HEK293 (cell line): ENCODE data around the gene NCL.

ENCODE experiments used
- CTCF ChIA-PET: fragments of 350-600 bp; formaldehyde crosslinking; extraction: SDS; loops from one replicate; lab custom pipeline; 2021; ENCODE audit warnings: antibody characterized with exemption; lab: Yijun Ruan, JAX
- POLR2A ChIA-PET: fragments of 300-600 bp; formaldehyde crosslinking; extraction: SDS; loops from one replicate; lab custom pipeline; 2020; ENCODE audit warnings: antibody characterized with exemption, inconsistent platforms; lab: Yijun Ruan, JAX
- H3K27ac ChIP-seq: fragments of 200-500 bp; sonication (Bioruptor generic); 2 replicates; pipeline ENCODE4 v1.5.1; 2014; ENCODE audit warnings: low read depth, low read length, control low read depth, inconsistent platforms; ENCODE audit errors: extremely low read depth
- H3K36me3 ChIP-seq, 2 experiments: fragments of 200-500 bp in 1 of 2; sonication (Bioruptor generic) in 1 of 2; 1 replicate in 1 of 2; 2 replicates in 1 of 2; pipeline ENCODE4 v1.5.1; 2014 to 2017; ENCODE audit warnings: inconsistent platforms in 2 of 2, low read length in 2 of 2; ENCODE audit not compliant: control insufficient read depth in 2 of 2, insufficient read depth in 1 of 2
- H3K4me1 ChIP-seq: fragments of 200-500 bp; sonication (Bioruptor generic); 2 replicates; pipeline ENCODE4 v1.5.1; 2014; ENCODE audit warnings: mild to moderate bottlenecking, low read length, inconsistent platforms; ENCODE audit not compliant: control insufficient read depth, insufficient read depth
- H3K4me3 ChIP-seq: 2 replicates; pipeline ENCODE4 v1.5.1; 2011; ENCODE audit warnings: low read depth, mild to moderate bottlenecking, control low read depth, low read length, moderate library complexity
- H3K9me3 ChIP-seq: fragments of 200-500 bp; sonication (Bioruptor generic); 2 replicates; pipeline ENCODE4 v1.5.1; 2014; ENCODE audit warnings: low read depth, low read length, inconsistent platforms; ENCODE audit not compliant: control insufficient read depth, insufficient read depth
- BCL11A ChIP-seq: fragments of 450-650 bp; formaldehyde crosslinking; IDR thresholded peaks from 2 replicates; pipeline ENCODE4 v1.5.1; 2016; ENCODE audit warnings: low read depth, missing biosample characterization, missing genetic modification characterization
- GLI4 ChIP-seq: fragments of 450-650 bp; formaldehyde crosslinking; IDR thresholded peaks from 2 replicates; pipeline ENCODE4 v1.5.1; 2016; ENCODE audit warnings: missing biosample characterization, missing genetic modification characterization
- KLF16 ChIP-seq: fragments of 450-650 bp; formaldehyde crosslinking; IDR thresholded peaks from 2 replicates; pipeline ENCODE4 v1.5.1; 2017; ENCODE audit warnings: missing biosample characterization, missing genetic modification characterization
- PRDM4 ChIP-seq: fragments of 450-650 bp; formaldehyde crosslinking; IDR thresholded peaks from 2 replicates; pipeline ENCODE4 v1.5.1; 2017; ENCODE audit warnings: missing biosample characterization, missing genetic modification characterization
- REPIN1 ChIP-seq: fragments of 450-650 bp; formaldehyde crosslinking; IDR thresholded peaks from 2 replicates; pipeline ENCODE4 v1.5.1; 2017; ENCODE audit warnings: missing biosample characterization, missing genetic modification characterization, low read depth
- ZBTB20 ChIP-seq: fragments of 450-650 bp; formaldehyde crosslinking; IDR thresholded peaks from 2 replicates; pipeline ENCODE4 v1.5.1; 2016; ENCODE audit warnings: missing biosample characterization, missing genetic modification characterization
- ZBTB44 ChIP-seq: fragments of 450-650 bp; IDR thresholded peaks from 2 replicates; pipeline ENCODE4 v1.5.1; 2018; ENCODE audit warnings: missing biosample characterization, mild to moderate bottlenecking, missing genetic modification characterization
- ZBTB8A ChIP-seq: fragments of 450-650 bp; formaldehyde crosslinking; IDR thresholded peaks from 2 replicates; pipeline ENCODE4 v1.5.1; 2016; ENCODE audit warnings: missing biosample characterization, missing genetic modification characterization
- ZFP37 ChIP-seq: fragments of 450-650 bp; formaldehyde crosslinking; IDR thresholded peaks from 2 replicates; pipeline ENCODE4 v1.5.1; 2016; ENCODE audit warnings: missing biosample characterization, missing genetic modification characterization
- ZFP41 ChIP-seq: fragments of 450-650 bp; formaldehyde crosslinking; IDR thresholded peaks from 2 replicates; pipeline ENCODE4 v1.5.1; 2016; ENCODE audit warnings: missing biosample characterization, missing genetic modification characterization, borderline replicate concordance
- ZNF138 ChIP-seq: fragments of 450-650 bp; formaldehyde crosslinking; IDR thresholded peaks from 2 replicates; pipeline ENCODE4 v1.5.1; 2016; ENCODE audit warnings: missing biosample characterization, missing genetic modification characterization, borderline replicate concordance
- ZNF140 ChIP-seq: fragments of 450-650 bp; formaldehyde crosslinking; IDR thresholded peaks from 2 replicates; pipeline ENCODE4 v1.5.1; 2016; ENCODE audit warnings: missing biosample characterization, missing genetic modification characterization
- ZNF16 ChIP-seq: fragments of 450-650 bp; formaldehyde crosslinking; IDR thresholded peaks from 2 replicates; pipeline ENCODE4 v1.5.1; 2016; ENCODE audit warnings: low read depth, missing biosample characterization, missing genetic modification characterization
- ZNF19 ChIP-seq: fragments of 450-650 bp; formaldehyde crosslinking; IDR thresholded peaks from 2 replicates; pipeline ENCODE4; 2016; ENCODE audit warnings: missing biosample characterization, missing genetic modification characterization, low read depth
- ZNF211 ChIP-seq: fragments of 450-650 bp; formaldehyde crosslinking; IDR thresholded peaks from 2 replicates; pipeline ENCODE4 v1.5.1; 2016; ENCODE audit warnings: low read depth, missing biosample characterization, missing genetic modification characterization
- ZNF335 ChIP-seq: fragments of 450-650 bp; formaldehyde crosslinking; conservative IDR thresholded peaks from 2 replicates; pipeline ENCODE4 v1.5.1; 2016; ENCODE audit warnings: missing biosample characterization, missing genetic modification characterization
- ZNF585B ChIP-seq: fragments of 450-650 bp; formaldehyde crosslinking; IDR thresholded peaks from 2 replicates; pipeline ENCODE4 v1.5.1; 2016; ENCODE audit warnings: missing biosample characterization, missing genetic modification characterization
- ZNF610 ChIP-seq: fragments of 450-650 bp; formaldehyde crosslinking; IDR thresholded peaks from 2 replicates; pipeline ENCODE4 v1.5.1; 2016; ENCODE audit warnings: missing biosample characterization, missing genetic modification characterization, borderline replicate concordance
- ZNF792 ChIP-seq: fragments of 450-650 bp; formaldehyde crosslinking; IDR thresholded peaks from 2 replicates; pipeline ENCODE4 v1.5.1; 2016; ENCODE audit warnings: missing biosample characterization, missing genetic modification characterization
- ZNF843 ChIP-seq: fragments of 450-650 bp; formaldehyde crosslinking; IDR thresholded peaks from 2 replicates; pipeline ENCODE4 v1.5.1; 2016; ENCODE audit warnings: missing biosample characterization, missing genetic modification characterization
- ZSCAN16 ChIP-seq: fragments of 450-650 bp; formaldehyde crosslinking; IDR thresholded peaks from 2 replicates; pipeline ENCODE4 v1.5.1; 2016; ENCODE audit warnings: missing biosample characterization, missing genetic modification characterization
- TF ChIP-seq, protein P1 (sequence below): fragments of 450-650 bp; formaldehyde crosslinking; IDR thresholded peaks from 2 replicates; pipeline ENCODE4 v1.5.1; 2016; ENCODE audit warnings: missing biosample characterization, missing genetic modification characterization
- TF ChIP-seq, protein P2 (sequence below): fragments of 450-650 bp; formaldehyde crosslinking; IDR thresholded peaks from 2 replicates; pipeline ENCODE4 v1.5.1; 2016; ENCODE audit warnings: missing biosample characterization, missing genetic modification characterization
- TF ChIP-seq, protein P3 (sequence below): fragments of 450-650 bp; formaldehyde crosslinking; conservative IDR thresholded peaks from 2 replicates; pipeline ENCODE4 v1.5.1; 2016; ENCODE audit warnings: low read depth, missing biosample characterization, missing genetic modification characterization
- TF ChIP-seq, protein P4 (sequence below): fragments of 450-650 bp; formaldehyde crosslinking; IDR thresholded peaks from 2 replicates; pipeline ENCODE4 v1.5.1; 2017; ENCODE audit warnings: missing biosample characterization, missing genetic modification characterization

The NCL gene

GRCh38 chr2:231464576-231465540 lies 574 bp upstream of the NCL start:
- Histone ChIP-seq H3K36me3 (peaks cover 25 to 41% of the 10 kb centered on the region in 2 experiments), H3K9me3 (no peaks in the 10 kb centered on the region), H3K27ac (peak overlapping the region; percentile 96), H3K4me3 (peak overlapping the region; percentile 83), H3K4me1 (no peaks in the 10 kb centered on the region)
- ChIA-PET CTCF (interaction anchor here (0.6 to 7.4 kb wide), 4 partner anchors 12 to 138 kb away, joined by 3 to 55 read pairs (median 4); no protein-coding TSS in a partner anchor), POLR2A (interaction anchor here (0.5 to 2.8 kb wide), 47 partner anchors 8 to 600 kb away, joined by 3 to 119 read pairs (median 4); partner anchors contain the start of genes ITM2C and PTMA)
- TF ChIP-seq, protein P1, sequence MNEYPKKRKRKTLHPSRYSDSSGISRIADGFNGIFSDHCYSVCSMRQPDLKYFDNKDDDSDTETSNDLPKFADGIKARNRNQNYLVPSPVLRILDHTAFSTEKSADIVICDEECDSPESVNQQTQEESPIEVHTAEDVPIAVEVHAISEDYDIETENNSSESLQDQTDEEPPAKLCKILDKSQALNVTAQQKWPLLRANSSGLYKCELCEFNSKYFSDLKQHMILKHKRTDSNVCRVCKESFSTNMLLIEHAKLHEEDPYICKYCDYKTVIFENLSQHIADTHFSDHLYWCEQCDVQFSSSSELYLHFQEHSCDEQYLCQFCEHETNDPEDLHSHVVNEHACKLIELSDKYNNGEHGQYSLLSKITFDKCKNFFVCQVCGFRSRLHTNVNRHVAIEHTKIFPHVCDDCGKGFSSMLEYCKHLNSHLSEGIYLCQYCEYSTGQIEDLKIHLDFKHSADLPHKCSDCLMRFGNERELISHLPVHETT (tag by site-specific recombination), result no peak
- no peak for TF ChIP-seq ZNF843 (tag by site-specific recombination)
- TF ChIP-seq ZNF211 (tag by site-specific recombination), result no peak
- no peak for TF ChIP-seq ZNF138 (tag by site-specific recombination)
- TF ChIP-seq ZNF19 (tag by site-specific recombination), result no peak
- no peak for TF ChIP-seq ZBTB44
- TF ChIP-seq ZBTB8A (tag by site-specific recombination), result peak; percentile 33
- TF ChIP-seq ZFP37 (tag by site-specific recombination), result 0 out of 2 replicates have a peak, but pooled peaks have one; percentile 30
- no peak for TF ChIP-seq ZFP41
- no peak for TF ChIP-seq ZNF16 (tag by site-specific recombination)
- TF ChIP-seq REPIN1, result no peak
- no peak for TF ChIP-seq ZNF140
- no peak for TF ChIP-seq ZNF792 (tag by site-specific recombination)
- no peak for TF ChIP-seq ZNF610 (tag by site-specific recombination)
- TF ChIP-seq, protein P2, sequence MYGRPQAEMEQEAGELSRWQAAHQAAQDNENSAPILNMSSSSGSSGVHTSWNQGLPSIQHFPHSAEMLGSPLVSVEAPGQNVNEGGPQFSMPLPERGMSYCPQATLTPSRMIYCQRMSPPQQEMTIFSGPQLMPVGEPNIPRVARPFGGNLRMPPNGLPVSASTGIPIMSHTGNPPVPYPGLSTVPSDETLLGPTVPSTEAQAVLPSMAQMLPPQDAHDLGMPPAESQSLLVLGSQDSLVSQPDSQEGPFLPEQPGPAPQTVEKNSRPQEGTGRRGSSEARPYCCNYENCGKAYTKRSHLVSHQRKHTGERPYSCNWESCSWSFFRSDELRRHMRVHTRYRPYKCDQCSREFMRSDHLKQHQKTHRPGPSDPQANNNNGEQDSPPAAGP (tag by site-specific recombination), result peak; percentile 59
- TF ChIP-seq ZNF585B (tag by site-specific recombination), result no peak
- no peak for TF ChIP-seq ZSCAN16 (tag by site-specific recombination)
- peak; percentile 73 for TF ChIP-seq ZBTB20 (tag by site-specific recombination)
- TF ChIP-seq, protein P3, sequence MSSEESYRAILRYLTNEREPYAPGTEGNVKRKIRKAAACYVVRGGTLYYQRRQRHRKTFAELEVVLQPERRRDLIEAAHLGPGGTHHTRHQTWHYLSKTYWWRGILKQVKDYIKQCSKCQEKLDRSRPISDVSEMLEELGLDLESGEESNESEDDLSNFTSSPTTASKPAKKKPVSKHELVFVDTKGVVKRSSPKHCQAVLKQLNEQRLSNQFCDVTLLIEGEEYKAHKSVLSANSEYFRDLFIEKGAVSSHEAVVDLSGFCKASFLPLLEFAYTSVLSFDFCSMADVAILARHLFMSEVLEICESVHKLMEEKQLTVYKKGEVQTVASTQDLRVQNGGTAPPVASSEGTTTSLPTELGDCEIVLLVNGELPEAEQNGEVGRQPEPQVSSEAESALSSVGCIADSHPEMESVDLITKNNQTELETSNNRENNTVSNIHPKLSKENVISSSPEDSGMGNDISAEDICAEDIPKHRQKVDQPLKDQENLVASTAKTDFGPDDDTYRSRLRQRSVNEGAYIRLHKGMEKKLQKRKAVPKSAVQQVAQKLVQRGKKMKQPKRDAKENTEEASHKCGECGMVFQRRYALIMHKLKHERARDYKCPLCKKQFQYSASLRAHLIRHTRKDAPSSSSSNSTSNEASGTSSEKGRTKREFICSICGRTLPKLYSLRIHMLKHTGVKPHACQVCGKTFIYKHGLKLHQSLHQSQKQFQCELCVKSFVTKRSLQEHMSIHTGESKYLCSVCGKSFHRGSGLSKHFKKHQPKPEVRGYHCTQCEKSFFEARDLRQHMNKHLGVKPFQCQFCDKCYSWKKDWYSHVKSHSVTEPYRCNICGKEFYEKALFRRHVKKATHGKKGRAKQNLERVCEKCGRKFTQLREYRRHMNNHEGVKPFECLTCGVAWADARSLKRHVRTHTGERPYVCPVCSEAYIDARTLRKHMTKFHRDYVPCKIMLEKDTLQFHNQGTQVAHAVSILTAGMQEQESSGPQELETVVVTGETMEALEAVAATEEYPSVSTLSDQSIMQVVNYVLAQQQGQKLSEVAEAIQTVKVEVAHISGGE (tag by site-specific recombination), result peak; percentile 64
- TF ChIP-seq ZNF335 (tag by site-specific recombination), result peak; percentile 83
- TF ChIP-seq BCL11A (tag by site-specific recombination), result no peak
- TF ChIP-seq KLF16 (tag by site-specific recombination), result no peak
- TF ChIP-seq, protein P4, sequence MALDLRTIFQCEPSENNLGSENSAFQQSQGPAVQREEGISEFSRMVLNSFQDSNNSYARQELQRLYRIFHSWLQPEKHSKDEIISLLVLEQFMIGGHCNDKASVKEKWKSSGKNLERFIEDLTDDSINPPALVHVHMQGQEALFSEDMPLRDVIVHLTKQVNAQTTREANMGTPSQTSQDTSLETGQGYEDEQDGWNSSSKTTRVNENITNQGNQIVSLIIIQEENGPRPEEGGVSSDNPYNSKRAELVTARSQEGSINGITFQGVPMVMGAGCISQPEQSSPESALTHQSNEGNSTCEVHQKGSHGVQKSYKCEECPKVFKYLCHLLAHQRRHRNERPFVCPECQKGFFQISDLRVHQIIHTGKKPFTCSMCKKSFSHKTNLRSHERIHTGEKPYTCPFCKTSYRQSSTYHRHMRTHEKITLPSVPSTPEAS, result no peak
- TF ChIP-seq PRDM4 (tag by site-specific recombination), result 0 out of 2 replicates have a peak, but pooled peaks have one; percentile 10
- TF ChIP-seq GLI4 (tag by site-specific recombination), result no peak
